ENCODE measurements around the gene IL1A. TPM values are rescaled to one million over a fixed set of nuclear protein-coding genes. Genes with fewer than 3 reads are reported as not detected.

The IL1A gene
- total RNA-seq, 1 experiment from 2014 or later: 0.11 TPM

- H3K27me3 ChIP-seq (ENCODE audit: low read length): no peaks in the 10 kb centered on the region
- ATAC-seq: no peak
- CTCF ChIA-PET: no interaction called here
Measured at GRCh38 chr2:112772911-112773475, 11.3 kb downstream of the IL1A start.

GRCh38 chr2:112772322-112772721 lies 12.0 kb downstream of the IL1A start:
- Histone ChIP-seq H3K4me3 (ENCODE audit: low read length) (no peak overlapping the region), H3K9me3 (ENCODE audit: low read length) (no peaks in the 10 kb centered on the region), H3K9ac (ENCODE audit: low read length) (no peak overlapping the region), H3K36me3 (ENCODE audit: low read depth, low read length) (no peaks in the 10 kb centered on the region), H3K4me1 (ENCODE audit: insufficient read depth, low read length) (peaks cover 13% of the 10 kb centered on the region), H3K4me2 (ENCODE audit: low read length) (no peak overlapping the region), H3K27me3 (ENCODE audit: low read length) (no peaks in the 10 kb centered on the region), H2AFZ (ENCODE audit: low read length) (no peak overlapping the region), H4K20me1 (ENCODE audit: low read length) (no peaks in the 10 kb centered on the region), H3K79me2 (ENCODE audit: low read length) (no peaks in the 10 kb centered on the region), H3K27ac (ENCODE audit: low read length) (no peak overlapping the region), H3F3A (ENCODE audit: low read length, unreplicated experiment) (no peaks in the 10 kb centered on the region), H3K9me2 (replicated peaks; ENCODE audit: low read length) (no peaks in the 10 kb centered on the region)
- DNase-seq (no peak), ATAC-seq (no peak)
- intact Hi-C loops (cut with micrococcal nuclease): no loop called here
- BruUV-seq (replicated peaks): no TSS peak
- POLR2A ChIA-PET (ENCODE audit: unreplicated experiment): no interaction called here
- CTCF ChIA-PET: no interaction called here
- TF ChIP-seq EZH2 (IDR thresholded peaks at IDR 0.05; ENCODE audit: low read length, unreplicated experiment) (no peak), EZH2phosphoT487 (IDR thresholded peaks at IDR 0.05; ENCODE audit: borderline replicate concordance, low read length) (no peak)
- TF ChIP-seq, protein P1, sequence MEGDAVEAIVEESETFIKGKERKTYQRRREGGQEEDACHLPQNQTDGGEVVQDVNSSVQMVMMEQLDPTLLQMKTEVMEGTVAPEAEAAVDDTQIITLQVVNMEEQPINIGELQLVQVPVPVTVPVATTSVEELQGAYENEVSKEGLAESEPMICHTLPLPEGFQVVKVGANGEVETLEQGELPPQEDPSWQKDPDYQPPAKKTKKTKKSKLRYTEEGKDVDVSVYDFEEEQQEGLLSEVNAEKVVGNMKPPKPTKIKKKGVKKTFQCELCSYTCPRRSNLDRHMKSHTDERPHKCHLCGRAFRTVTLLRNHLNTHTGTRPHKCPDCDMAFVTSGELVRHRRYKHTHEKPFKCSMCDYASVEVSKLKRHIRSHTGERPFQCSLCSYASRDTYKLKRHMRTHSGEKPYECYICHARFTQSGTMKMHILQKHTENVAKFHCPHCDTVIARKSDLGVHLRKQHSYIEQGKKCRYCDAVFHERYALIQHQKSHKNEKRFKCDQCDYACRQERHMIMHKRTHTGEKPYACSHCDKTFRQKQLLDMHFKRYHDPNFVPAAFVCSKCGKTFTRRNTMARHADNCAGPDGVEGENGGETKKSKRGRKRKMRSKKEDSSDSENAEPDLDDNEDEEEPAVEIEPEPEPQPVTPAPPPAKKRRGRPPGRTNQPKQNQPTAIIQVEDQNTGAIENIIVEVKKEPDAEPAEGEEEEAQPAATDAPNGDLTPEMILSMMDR (conservative IDR thresholded peaks at IDR 0.05; ENCODE audit: low read depth, low read length): no peak

More at GRCh38 chr2:112772911-112773475, 11.3 kb downstream of the IL1A start:
- no peak for DNase-seq
- Histone ChIP-seq H3K4me2 (ENCODE audit: low read length) (no peak overlapping the region), H3F3A (ENCODE audit: low read length, unreplicated experiment) (no peaks in the 10 kb centered on the region), H2AFZ (ENCODE audit: low read length) (no peak overlapping the region), H3K4me3 (ENCODE audit: low read length) (no peak overlapping the region), H3K27ac (ENCODE audit: low read length) (no peak overlapping the region), H3K4me1 (ENCODE audit: insufficient read depth, low read length) (peaks cover 12% of the 10 kb centered on the region), H3K9me3 (ENCODE audit: low read length) (no peaks in the 10 kb centered on the region), H3K9me2 (replicated peaks; ENCODE audit: low read length) (no peaks in the 10 kb centered on the region), H4K20me1 (ENCODE audit: low read length) (no peaks in the 10 kb centered on the region), H3K9ac (ENCODE audit: low read length) (no peak overlapping the region), H3K36me3 (ENCODE audit: low read depth, low read length) (no peaks in the 10 kb centered on the region), H3K79me2 (ENCODE audit: low read length) (no peaks in the 10 kb centered on the region)
- no peak for TF ChIP-seq EZH2 (IDR thresholded peaks at IDR 0.05; ENCODE audit: low read length, unreplicated experiment)
- TF ChIP-seq EZH2phosphoT487 (IDR thresholded peaks at IDR 0.05; ENCODE audit: borderline replicate concordance, low read length): no peak
- TF ChIP-seq, protein P1 (conservative IDR thresholded peaks at IDR 0.05; ENCODE audit: low read depth, low read length): no peak
- intact Hi-C loops (cut with micrococcal nuclease): no loop called here
- POLR2A ChIA-PET (ENCODE audit: unreplicated experiment): no interaction called here
- no TSS peak for BruUV-seq (replicated peaks)

DNA sequence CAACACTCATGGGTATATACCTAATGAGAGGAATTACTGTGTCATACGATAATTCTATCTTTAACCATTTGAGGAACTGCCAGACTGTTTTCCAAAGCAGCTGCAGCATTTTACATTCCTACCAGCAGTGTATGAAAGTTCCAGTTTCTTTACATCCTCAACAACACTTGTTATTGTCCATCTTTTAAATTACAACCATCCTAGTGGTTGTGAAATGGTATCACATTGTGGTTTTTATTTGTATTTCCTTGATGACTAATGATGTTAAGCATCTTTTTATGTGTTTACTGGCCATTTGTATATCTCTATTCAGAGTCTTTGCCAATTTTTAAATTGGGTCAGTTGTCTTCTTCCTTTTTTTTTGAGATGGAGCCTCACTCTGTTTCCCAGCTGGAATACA lies 15.9 kb downstream of the IL1A start:
- Histone ChIP-seq H3K4me3 (ENCODE audit: low read length) (no peak overlapping the region), H3K4me1 (ENCODE audit: insufficient read depth, low read length) (peaks cover 23% of the 10 kb centered on the region), H4K20me1 (ENCODE audit: low read length) (no peaks in the 10 kb centered on the region), H3K27me3 (ENCODE audit: low read length) (no peaks in the 10 kb centered on the region), H3K4me2 (ENCODE audit: low read length) (0 out of 2 replicates have a peak overlapping the region, but pooled peaks have one; percentile 28), H3K27ac (ENCODE audit: low read length) (peak overlapping the region; percentile 46), H3K9ac (ENCODE audit: low read length) (no peak overlapping the region), H3K9me2 (replicated peaks; ENCODE audit: low read length) (no peaks in the 10 kb centered on the region), H3K36me3 (ENCODE audit: low read depth, low read length) (no peaks in the 10 kb centered on the region), H3F3A (ENCODE audit: low read length, unreplicated experiment) (no peaks in the 10 kb centered on the region), H3K9me3 (ENCODE audit: low read length) (no peaks in the 10 kb centered on the region), H3K79me2 (ENCODE audit: low read length) (peaks cover 9% of the 10 kb centered on the region), H2AFZ (ENCODE audit: low read length) (no peak overlapping the region)
- intact Hi-C loops (cut with micrococcal nuclease): loop anchor here (1.0 kb wide), 1 partner anchor 36 kb away; no protein-coding TSS in a partner anchor
- ATAC-seq (peak; percentile 2; the same call in 1 of the 2 replicates), DNase-seq (peak; percentile 78)
- TF ChIP-seq EZH2 (IDR thresholded peaks at IDR 0.05; ENCODE audit: low read length, unreplicated experiment) (no peak), EZH2phosphoT487 (IDR thresholded peaks at IDR 0.05; ENCODE audit: borderline replicate concordance, low read length) (no peak)
- TF ChIP-seq, protein P1 (conservative IDR thresholded peaks at IDR 0.05; ENCODE audit: low read depth, low read length): peak; percentile 54; the same call in 1 of the 2 replicates
- ChIA-PET POLR2A (ENCODE audit: unreplicated experiment) (no interaction called here), CTCF (no interaction called here)
- no TSS peak for BruUV-seq (replicated peaks)
